ACC112 (cell line): ENCODE results near the gene FAM53B.
"Not testable (repeated sequence)": the region's sequence is repeated elsewhere in the genome, so short reads cannot be mapped to it uniquely, and the experiment has no call there.

Experiments used
- H2AFZ ChIP-seq: fragments of 200-600 bp; sonication (generic); one replicate; pipeline ENCODE4 v1.6.0; 2017; ENCODE audit warnings: antibody characterized with exemption, low read length; ENCODE audit not compliant: unreplicated experiment
- H3K27ac ChIP-seq: fragments of 200-600 bp; sonication (generic); 2 replicates; pipeline ENCODE4 v1.5.1; 2014; ENCODE audit warnings: low read depth, mild to moderate bottlenecking, antibody characterized with exemption, low read length, moderate library complexity
- H3K27me3 ChIP-seq: fragments of 200-600 bp; sonication (generic); 2 replicates; pipeline ENCODE4 v1.6.1; 2014; ENCODE audit warnings: mild to moderate bottlenecking, antibody characterized with exemption, low read length, moderate library complexity, mixed read lengths; ENCODE audit not compliant: insufficient read depth
- H3K36me3 ChIP-seq: fragments of 200-600 bp; sonication (generic); 2 replicates; pipeline ENCODE4 v1.6.1; 2016; ENCODE audit warnings: mild to moderate bottlenecking, antibody characterized with exemption, low read length, moderate library complexity, mixed read lengths; ENCODE audit not compliant: insufficient read depth
- H3K4me1 ChIP-seq: fragments of 200-600 bp; sonication (generic); one replicate; pipeline ENCODE4 v1.6.1; 2016; ENCODE audit warnings: low read length, mixed read lengths; ENCODE audit not compliant: insufficient read depth, unreplicated experiment, control insufficient read depth
- H3K4me3 ChIP-seq: fragments of 200-600 bp; sonication (generic); 2 replicates; pipeline ENCODE4 v1.5.1; 2014; ENCODE audit warnings: mild to moderate bottlenecking, low read depth, low read length
- H3K79me2 ChIP-seq: fragments of 200-600 bp; sonication (generic); one replicate; pipeline ENCODE4 v1.6.0; 2016; ENCODE audit warnings: low read length; ENCODE audit not compliant: control insufficient read depth, unreplicated experiment, insufficient read depth

FAM53B gene

GRCh38 chr10:124755581-124755980, 11.4 kb upstream of the FAM53B start:
- Histone ChIP-seq H3K27me3 (no peaks in the 10 kb centered on the region), H3K4me3 (no peak overlapping the region), H3K27ac (no peak overlapping the region), H3K79me2 (no peaks in the 10 kb centered on the region), H2AFZ (no peak overlapping the region), H3K4me1 (no peaks in the 10 kb centered on the region), H3K36me3 (peaks cover 4% of the 10 kb centered on the region; the same call in 1 of the 2 replicates)

- H3K36me3 ChIP-seq: peaks cover 4% of the 10 kb centered on the region; the same call in 1 of the 2 replicates
- no peak overlapping the region for H3K27ac ChIP-seq
- H3K4me1 ChIP-seq: peaks cover under 1% of the 10 kb centered on the region
- H3K27me3 ChIP-seq: no peaks in the 10 kb centered on the region
- no peak overlapping the region for H3K4me3 ChIP-seq
- H3K79me2 ChIP-seq: no peaks in the 10 kb centered on the region
- H2AFZ ChIP-seq: no peak overlapping the region
These were observed 10.0 kb upstream of the FAM53B start for GRCh38 chr10:124754227-124754626.

DNA sequence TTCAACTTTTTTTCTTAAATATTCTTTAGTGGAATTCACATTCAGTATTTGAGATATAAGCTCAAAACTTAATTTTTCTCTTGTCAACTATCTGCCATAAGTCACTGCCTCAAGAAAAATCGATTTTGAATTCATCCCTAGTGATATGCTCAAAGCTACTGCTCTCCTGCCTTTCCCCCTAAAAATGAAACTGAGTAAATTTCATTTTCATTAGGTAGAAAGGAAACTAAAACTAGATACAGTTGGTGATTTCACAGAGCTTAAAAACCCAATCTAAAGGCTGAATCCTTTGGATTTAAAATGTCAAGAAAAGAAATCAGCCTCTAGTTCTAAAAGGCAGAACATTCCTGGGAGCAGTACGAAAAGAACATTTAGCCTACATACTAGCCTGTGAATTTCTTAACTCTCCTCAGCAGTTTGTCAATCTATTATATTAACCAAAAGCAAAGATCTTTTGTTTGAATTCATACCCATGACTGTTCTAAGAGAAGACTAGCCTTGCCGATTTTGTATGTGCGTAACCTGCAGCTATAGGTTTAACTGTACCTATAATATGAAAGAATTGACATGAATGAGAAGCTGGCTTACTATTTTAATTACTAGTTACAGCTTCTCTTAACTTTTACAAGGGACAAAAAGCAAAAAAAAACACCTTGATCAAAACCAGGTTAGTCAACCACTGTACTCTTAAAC, 4.9 kb upstream of the FAM53B start:
- H3K27ac ChIP-seq: no peak overlapping the region
- H3K36me3 ChIP-seq: no peaks in the 10 kb centered on the region
- H3K27me3 ChIP-seq: no peaks in the 10 kb centered on the region
- peaks cover 21% of the 10 kb centered on the region for H3K4me1 ChIP-seq
- no peak overlapping the region for H2AFZ ChIP-seq
- no peaks in the 10 kb centered on the region for H3K79me2 ChIP-seq
- no peak overlapping the region for H3K4me3 ChIP-seq

DNA sequence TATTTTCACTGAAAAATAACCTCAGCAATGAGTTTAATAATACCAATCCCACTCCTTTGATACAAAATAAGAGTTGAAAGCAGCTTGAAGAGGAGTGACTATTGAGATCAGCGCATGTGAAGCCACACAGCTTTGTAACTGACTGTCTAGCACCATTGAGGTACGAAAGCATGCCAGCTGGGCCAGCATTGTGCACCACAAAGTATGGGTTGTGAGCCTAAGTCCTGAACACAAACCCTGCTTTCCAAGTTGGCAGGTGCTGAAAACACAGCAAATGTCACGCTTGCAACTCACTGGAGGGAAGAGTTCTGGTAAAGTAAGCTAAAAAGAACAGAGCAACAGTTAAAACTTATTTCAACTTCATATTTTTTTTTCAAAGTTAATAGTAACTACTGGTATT, 4.0 kb upstream of the FAM53B start:
- Histone ChIP-seq H3K27ac (no peak overlapping the region), H3K36me3 (no peaks in the 10 kb centered on the region), H3K79me2 (no peaks in the 10 kb centered on the region), H3K4me3 (no peak overlapping the region), H3K27me3 (no peaks in the 10 kb centered on the region), H3K4me1 (peaks cover 21% of the 10 kb centered on the region), H2AFZ (no peak overlapping the region)

DNA sequence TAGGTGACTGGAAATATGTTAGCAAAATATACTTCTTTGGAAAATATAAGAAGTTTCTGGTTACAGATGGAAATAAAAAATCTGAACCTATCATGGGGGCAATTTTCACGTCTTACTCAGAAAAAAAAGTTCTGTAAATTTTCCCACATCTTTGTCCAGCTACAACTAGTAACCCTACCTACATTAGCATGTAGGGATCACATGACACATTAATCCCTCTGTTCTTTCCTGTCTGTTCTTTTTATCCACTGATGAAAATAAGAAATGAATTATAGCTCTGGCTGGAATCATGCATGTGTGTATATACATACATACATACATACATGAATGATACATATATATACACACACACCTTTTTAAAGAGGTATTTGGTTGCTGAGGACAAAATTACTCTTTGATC, 3.6 kb upstream of the FAM53B start:
- no peaks in the 10 kb centered on the region for H3K27me3 ChIP-seq
- H3K79me2 ChIP-seq: peaks cover 4% of the 10 kb centered on the region
- H3K4me3 ChIP-seq: no peak overlapping the region
- H2AFZ ChIP-seq: no peak overlapping the region
- no peak overlapping the region for H3K27ac ChIP-seq
- H3K4me1 ChIP-seq: peaks cover 21% of the 10 kb centered on the region
- no peaks in the 10 kb centered on the region for H3K36me3 ChIP-seq

- Histone ChIP-seq H3K27me3 (no peaks in the 10 kb centered on the region), H3K4me1 (peaks cover 23% of the 10 kb centered on the region), H3K27ac (no peak overlapping the region), H3K79me2 (peaks cover 6% of the 10 kb centered on the region), H2AFZ (no peak overlapping the region), H3K36me3 (no peaks in the 10 kb centered on the region), H3K4me3 (no peak overlapping the region)
These were observed 2.8 kb upstream of the FAM53B start for GRCh38 chr10:124746992-124747391.

DNA sequence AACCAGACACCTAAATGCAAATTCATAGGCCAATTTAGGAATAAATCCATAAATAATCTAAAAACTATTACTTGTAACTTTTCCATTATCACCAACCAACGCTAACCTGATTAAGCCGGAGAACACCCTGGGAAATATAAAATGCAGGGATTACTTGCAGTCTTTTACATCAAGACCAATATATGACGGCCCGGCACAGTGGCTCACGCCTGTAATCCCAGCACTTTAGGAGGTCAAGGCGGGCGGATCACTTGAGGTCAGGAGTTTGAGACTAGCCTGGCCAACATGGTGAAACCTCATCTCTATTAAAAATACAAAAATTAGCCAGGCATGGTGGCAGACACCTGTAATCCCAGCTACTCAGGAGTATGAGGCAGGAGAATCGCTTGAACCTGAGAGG, 2.3 kb upstream of the FAM53B start:
- not testable (repeated sequence) for H2AFZ ChIP-seq, H3K36me3 ChIP-seq, H3K79me2 ChIP-seq, H3K4me3 ChIP-seq, H3K27ac ChIP-seq, H3K27me3 ChIP-seq
- peaks cover 29% of the 10 kb centered on the region for H3K4me1 ChIP-seq

GRCh38 chr10:124745673-124746072, 1.5 kb upstream of the FAM53B start:
- Histone ChIP-seq H3K36me3 (no peaks in the 10 kb centered on the region), H3K79me2 (peaks cover 9% of the 10 kb centered on the region), H3K27me3 (no peaks in the 10 kb centered on the region), H3K27ac (peak overlapping the region; percentile 68), H2AFZ (no peak overlapping the region), H3K4me1 (peaks cover 35% of the 10 kb centered on the region), H3K4me3 (no peak overlapping the region)

DNA sequence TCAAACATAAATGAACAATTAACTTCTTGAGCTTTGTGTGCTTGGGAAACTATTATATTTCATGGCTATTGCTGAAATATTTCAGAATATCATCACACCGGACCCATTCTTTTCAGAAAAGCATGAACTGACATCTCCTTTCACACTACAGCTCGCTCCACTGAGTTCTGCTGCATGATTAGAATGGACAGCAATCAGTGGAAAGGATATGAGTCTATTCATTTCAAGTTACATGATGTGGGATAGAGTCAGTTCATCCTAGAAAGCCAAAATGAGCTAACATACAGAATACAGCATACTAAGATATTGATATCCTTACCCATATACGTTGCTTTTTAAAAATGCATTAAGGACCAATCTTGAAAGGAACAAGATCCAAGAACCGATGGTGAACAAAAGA, 1.1 kb upstream of the FAM53B start:
- no peaks in the 10 kb centered on the region for H3K27me3 ChIP-seq
- no peak overlapping the region for H2AFZ ChIP-seq
- H3K36me3 ChIP-seq: no peaks in the 10 kb centered on the region
- H3K27ac ChIP-seq: peak overlapping the region; percentile 68
- peaks cover 39% of the 10 kb centered on the region for H3K4me1 ChIP-seq
- peaks cover 13% of the 10 kb centered on the region for H3K79me2 ChIP-seq
- peak overlapping the region; percentile 70 for H3K4me3 ChIP-seq

GRCh38 chr10:124743191-124744101, 732 bp downstream of the FAM53B start:
- H2AFZ ChIP-seq: peak overlapping the region; percentile 56
- H3K79me2 ChIP-seq: peaks cover 28% of the 10 kb centered on the region
- no peak overlapping the region for H3K27ac ChIP-seq
- no peaks in the 10 kb centered on the region for H3K27me3 ChIP-seq
- H3K4me1 ChIP-seq: peaks cover 43% of the 10 kb centered on the region
- H3K36me3 ChIP-seq: no peaks in the 10 kb centered on the region
- peak overlapping the region; percentile 92 for H3K4me3 ChIP-seq
